Inflammatory macrophage treated with lipopolysaccharide for 4 hours (primary cell): ENCODE measurements around the gene OR52E2.
"Not testable (repeated sequence)": the region's sequence is repeated elsewhere in the genome, so short reads cannot be mapped to it uniquely, and the experiment has no call there.

Experiments
- DNase-seq: peaks from one replicate; pipeline ENCODE4 v3.0.0-alpha.2; 2020

Gene OR52E2

DNA sequence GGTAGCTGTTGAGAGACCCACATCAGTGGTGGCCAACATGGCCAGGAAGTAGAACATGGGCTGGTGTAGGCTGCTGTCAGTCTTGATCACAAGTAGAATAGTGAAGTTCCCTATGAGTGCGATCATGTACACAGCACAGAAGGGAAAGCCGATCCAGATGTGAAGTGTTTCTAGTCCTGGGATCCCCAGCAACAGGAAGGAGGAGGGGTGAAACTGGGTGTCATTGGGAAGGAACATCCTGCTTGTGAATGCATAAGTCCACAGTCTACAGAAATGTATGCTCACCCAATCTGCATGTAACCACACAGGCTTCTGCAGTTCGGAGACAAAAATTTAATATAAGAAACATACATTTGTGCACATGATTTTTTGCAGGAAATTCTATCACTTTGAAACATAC lies at the start of gene OR52E2:
TSS of gene OR52E2 (minus strand) at position 237 of the 400 bp plus-strand sequence. CDS start at position 237, 0 bp downstream.
- no peak for DNase-seq

- no peak for DNase-seq
Measured at GRCh38 chr11:5107285-5107684, 47.9 kb upstream of the OR52E2 start.

GRCh38 chr11:5103066-5103465 lies 43.6 kb upstream of the OR52E2 start:
- DNase-seq, result no peak

DNA sequence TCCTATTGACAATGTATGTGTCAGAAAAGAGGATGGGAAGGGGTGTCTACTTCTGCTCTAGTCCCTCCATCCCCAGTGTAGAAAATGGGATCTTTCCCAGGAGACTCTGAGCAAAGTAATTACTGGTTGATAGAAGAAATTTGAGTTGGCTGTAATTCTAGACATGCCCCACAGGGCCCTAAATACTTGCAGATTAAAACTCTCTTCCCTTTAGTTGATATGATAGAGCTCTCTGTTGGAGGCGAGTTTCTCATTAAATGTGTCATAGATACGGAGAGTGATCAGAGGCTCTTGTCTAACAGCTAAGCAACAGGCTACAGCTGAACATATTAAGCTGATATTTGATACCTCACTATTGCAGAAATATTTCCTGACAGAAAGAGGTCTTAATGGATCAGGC lies 42.8 kb upstream of the OR52E2 start:
- no peak for DNase-seq

DNA sequence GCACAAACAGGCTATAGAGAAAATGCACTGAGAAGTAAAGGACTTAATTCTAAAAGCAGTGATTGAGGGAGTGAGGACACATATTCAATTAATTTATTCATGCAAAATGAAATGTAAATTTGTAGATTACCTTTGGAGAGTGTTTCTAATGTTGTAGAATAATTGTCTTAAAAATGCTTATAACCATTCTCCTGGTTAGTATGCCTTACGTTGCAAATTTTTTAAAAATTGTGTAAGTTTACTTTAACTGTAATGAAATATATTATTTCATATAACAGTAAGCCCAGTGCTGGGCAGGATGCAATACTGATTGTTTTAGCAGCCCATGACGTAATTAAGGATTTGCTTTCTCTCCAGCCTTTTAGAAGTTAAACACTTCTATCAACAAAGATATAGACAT lies 36.6 kb upstream of the OR52E2 start:
- DNase-seq, result no peak

- DNase-seq, result no peak
Measured at GRCh38 chr11:5092821-5093585, 33.6 kb upstream of the OR52E2 start.

GRCh38 chr11:5090668-5091067 lies 31.2 kb upstream of the OR52E2 start:
- DNase-seq, result no peak

- no peak for DNase-seq
Measured at GRCh38 chr11:5088556-5088955, 29.1 kb upstream of the OR52E2 start.

- DNase-seq, result no peak
Measured at GRCh38 chr11:5083602-5084001, 24.2 kb upstream of the OR52E2 start.

- no peak for DNase-seq
Measured at GRCh38 chr11:5081405-5081804, 22.0 kb upstream of the OR52E2 start.

DNA sequence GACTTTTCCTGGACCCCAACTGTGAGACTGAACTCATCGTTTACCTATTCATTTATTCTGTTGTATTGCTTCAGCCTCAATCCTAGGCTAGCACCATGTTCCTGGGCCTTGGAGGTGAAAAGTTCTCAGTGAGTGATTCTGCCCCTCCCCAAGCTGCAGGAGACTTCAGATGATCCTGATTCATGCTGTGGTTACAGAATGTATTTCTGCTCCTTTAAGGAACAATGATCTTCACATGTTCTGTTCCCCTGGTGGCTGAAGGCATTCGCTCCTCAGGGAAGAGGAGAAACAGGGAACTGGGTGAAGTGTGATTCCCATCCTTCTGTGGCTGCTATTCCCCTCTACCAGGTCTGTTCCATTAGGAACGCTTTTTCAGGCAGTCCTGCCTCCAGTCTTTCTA lies 12.4 kb upstream of the OR52E2 start:
- no peak for DNase-seq

DNA sequence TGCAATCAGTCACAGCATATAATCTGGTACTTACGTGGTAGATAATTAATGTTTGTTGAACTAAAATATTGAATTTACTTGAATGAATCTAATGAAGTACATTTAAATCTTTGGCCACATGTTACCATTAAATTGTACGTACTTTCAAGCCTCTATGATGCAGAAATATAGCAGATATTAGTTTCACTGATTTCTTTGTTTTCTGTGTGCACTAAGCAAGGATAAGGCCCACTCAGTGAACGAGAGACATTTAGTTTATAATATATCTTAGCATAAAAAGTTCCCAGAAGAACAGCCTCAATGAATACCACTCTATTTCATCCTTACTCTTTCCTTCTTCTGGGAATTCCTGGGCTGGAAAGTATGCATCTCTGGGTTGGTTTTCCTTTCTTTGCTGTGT lies 9.8 kb upstream of the OR52E2 start, which contains the start of gene OR52E1:
TSS of gene OR52E1 (plus strand) at position 301 of the 400 bp plus-strand sequence.
- no peak for DNase-seq

DNA sequence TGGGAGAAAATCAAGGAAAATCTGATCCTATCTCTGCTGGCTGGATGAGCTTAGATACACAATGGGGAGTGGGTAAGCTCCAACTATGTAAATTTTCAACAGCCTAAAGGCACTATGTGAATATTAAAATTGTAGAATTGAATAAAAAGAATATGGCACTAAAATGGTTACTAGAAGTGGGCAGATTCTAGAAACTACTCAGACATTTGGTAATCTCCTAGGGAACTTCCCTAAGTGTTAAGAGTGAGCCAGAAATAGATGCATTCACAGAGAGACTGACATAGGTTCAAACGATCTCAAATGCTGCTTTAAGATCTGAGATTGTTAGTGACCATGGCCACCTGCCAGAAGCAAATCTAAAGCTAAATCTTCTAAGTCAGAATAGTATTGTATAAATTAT lies 5.6 kb upstream of the OR52E2 start:
- DNase-seq, result no peak

DNA sequence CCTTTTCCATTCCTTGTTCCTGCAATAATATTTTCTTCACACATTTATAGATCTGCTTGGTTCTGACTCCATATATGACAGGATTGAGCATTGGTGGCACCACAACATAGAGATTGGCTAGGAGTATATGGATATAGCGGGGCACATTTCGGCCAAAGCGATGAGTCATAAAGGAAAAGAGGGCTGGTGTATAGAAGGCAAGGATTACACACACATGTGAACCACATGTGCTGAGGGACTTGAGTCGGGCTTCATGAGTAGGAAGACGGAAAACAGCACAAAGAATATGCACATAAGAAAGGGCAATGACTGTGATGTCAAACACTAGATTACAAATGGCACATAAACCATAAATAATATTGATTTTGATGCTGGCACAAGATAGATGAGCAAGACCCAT lies 748 bp downstream of the OR52E2 start:
- not testable (repeated sequence) for DNase-seq

DNA sequence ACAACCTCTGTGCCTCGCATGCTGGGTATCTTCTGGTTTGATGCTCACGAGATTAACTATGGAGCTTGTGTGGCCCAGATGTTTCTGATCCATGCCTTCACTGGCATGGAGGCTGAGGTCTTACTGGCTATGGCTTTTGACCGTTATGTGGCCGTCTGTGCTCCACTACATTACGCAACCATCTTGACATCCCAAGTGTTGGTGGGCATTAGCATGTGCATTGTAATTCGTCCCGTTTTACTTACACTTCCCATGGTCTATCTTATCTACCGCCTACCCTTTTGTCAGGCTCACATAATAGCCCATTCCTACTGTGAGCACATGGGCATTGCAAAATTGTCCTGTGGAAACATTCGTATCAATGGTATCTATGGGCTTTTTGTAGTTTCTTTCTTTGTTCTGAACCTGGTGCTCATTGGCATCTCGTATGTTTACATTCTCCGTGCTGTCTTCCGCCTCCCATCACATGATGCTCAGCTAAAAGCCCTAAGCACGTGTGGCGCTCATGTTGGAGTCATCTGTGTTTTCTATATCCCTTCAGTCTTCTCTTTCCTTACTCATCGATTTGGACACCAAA lies 12.6 kb downstream of the OR52E2 start:
- no peak for DNase-seq

DNA sequence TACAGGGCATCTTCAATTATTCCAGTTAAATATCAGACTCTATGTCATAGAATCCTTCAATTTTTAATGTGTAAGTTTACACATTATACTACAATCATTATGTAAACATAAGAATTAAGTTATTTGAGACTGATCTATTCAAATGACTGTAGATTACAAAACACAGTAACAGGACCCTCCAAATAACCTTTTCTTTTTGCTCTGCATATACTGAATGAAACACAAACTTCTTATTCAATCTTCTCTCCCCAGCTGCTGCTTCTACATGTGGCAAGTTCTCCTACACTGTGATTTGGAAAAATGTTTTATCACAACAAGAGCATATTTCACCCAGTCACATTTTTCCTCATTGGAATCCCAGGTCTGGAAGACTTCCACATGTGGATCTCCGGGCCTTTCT lies 13.2 kb downstream of the OR52E2 start, which contains the start of gene OR52J3:
TSS of gene OR52J3 (plus strand) at position 301 of the 400 bp plus-strand sequence. CDS start at position 301, 0 bp downstream.
- no peak for DNase-seq

DNA sequence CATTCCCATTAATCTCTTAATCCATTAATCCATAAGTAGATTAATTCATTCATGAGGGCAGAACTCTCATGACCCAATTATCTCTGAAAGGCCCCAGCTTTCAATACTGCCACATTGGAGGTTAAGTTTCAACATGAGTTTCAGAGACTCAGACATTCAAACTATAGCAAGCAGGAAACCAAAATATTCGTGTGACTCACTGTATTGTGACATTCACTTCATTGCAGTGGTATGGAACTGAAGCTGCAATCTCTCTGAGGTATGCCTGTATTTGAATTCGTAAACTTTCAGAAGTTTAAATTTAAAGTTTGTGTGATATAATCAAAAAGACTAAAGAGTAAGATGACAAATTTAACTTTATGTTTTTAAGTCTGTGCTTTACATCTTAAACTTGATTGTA lies 16.0 kb downstream of the OR52E2 start:
- DNase-seq, result no peak

- DNase-seq, result no peak
Measured at GRCh38 chr11:5042091-5042490, 17.3 kb downstream of the OR52E2 start.

DNA sequence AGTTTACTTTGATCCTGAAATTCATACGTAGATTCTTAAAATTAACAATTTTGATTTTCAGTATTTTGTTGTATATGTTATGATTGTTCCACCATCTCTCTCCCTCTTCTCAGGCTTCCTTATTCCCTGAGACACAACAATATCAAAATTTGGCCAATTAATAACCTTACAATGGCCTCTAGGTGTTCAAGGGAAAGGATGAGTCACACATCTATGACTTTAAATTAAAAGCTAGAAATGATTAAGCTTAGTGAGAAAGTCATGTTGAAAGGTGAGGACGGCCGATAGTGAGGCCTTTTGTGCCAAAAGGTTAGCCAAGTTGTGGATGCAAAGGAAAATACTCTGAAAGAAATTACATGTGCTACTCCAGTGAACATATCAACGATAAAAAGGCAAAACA lies 18.6 kb downstream of the OR52E2 start:
- no peak for DNase-seq

- no peak for DNase-seq
Measured at GRCh38 chr11:5038341-5038740, 21.1 kb downstream of the OR52E2 start.

DNA sequence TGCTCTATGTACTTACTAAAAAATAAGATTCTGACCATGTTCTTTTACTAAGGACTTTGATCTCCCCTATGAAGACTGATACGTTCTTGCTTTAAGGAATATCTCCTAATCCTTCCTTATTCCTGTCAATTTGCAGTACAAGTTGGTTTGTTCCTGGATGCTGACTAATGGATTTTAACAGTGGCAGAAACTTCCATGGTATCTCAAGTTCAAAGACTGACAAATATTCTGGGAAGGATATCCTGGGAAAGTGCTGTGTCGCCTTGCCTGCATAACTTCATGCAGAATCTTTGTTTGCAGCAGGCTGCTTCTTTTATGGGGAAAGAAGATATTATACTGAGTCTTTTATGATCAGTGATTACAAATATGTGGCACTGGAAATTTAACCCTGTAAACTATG lies 21.5 kb downstream of the OR52E2 start:
- DNase-seq, result no peak

DNA sequence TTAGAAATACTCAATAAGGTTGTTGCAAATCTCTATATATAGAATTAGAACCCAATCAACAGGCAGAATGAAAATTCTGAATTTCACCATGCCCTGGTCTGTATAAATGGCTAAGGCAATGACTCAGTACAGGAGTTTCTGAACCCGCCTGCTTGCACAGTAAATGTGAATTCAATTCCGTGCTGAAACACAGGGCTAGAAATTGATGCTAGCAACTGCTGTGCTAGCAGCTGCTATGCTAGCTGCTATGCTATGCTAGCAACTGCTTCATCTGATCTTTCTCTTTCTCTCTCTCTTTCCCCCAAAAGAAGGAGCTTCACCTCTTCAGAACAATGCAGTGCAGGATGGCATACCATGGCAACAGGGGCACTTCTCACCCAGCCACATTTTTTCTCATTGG lies 22.8 kb downstream of the OR52E2 start:
- DNase-seq, result no peak

- no peak for DNase-seq
Measured at GRCh38 chr11:5021996-5022395, 37.4 kb downstream of the OR52E2 start.

- DNase-seq, result no peak
Measured at GRCh38 chr11:5013012-5013411, 46.4 kb downstream of the OR52E2 start.

DNA sequence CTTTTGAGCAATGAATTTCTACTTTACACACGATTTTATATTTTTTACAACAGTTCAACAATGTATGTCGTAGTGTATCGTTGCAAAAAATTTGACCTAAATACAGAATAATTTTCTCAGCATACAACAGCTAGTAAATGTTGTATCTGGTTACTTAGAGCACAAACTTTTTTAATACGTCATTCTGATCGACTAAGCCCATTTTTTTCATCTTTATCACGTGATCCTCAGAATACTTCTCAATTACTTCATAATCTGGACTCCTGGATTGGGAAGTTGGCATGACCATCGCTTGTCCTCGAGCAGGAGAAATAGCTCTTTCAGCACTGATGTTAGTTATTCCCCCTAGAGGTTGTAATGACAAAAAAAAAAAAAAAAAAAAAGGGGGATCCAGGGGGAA lies 48.2 kb downstream of the OR52E2 start:
- DNase-seq, result no peak
